ENCODE results near the gene HIBADH.

- no peak for TF ChIP-seq ZNF530 (tag by site-specific recombination; IDR thresholded peaks at IDR 0.05; ENCODE audit: low read depth)
- TF ChIP-seq WT1 (tag by site-specific recombination; IDR thresholded peaks at IDR 0.05), result no peak
These were observed 115.3 kb downstream of the HIBADH start for GRCh38 chr7:27547401-27547800.

Measured in HEK293 (cell line).